Placental pericyte (primary cell): ENCODE data around the gene SNRPD3. TPM values are rescaled to one million over a fixed set of nuclear protein-coding genes. Genes with fewer than 3 reads are reported as not detected.

Experiments used
- total RNA-seq: library from RNA; depleted of rRNA; stranded (reverse); fragments of >200 nt; gene quantifications from 2 replicates; pipeline ENCODE4 v1.2.3, GENCODE V29; 2012

The SNRPD3 gene
- 91.6 and 117 TPM in 2 replicates for total RNA-seq

DNA sequence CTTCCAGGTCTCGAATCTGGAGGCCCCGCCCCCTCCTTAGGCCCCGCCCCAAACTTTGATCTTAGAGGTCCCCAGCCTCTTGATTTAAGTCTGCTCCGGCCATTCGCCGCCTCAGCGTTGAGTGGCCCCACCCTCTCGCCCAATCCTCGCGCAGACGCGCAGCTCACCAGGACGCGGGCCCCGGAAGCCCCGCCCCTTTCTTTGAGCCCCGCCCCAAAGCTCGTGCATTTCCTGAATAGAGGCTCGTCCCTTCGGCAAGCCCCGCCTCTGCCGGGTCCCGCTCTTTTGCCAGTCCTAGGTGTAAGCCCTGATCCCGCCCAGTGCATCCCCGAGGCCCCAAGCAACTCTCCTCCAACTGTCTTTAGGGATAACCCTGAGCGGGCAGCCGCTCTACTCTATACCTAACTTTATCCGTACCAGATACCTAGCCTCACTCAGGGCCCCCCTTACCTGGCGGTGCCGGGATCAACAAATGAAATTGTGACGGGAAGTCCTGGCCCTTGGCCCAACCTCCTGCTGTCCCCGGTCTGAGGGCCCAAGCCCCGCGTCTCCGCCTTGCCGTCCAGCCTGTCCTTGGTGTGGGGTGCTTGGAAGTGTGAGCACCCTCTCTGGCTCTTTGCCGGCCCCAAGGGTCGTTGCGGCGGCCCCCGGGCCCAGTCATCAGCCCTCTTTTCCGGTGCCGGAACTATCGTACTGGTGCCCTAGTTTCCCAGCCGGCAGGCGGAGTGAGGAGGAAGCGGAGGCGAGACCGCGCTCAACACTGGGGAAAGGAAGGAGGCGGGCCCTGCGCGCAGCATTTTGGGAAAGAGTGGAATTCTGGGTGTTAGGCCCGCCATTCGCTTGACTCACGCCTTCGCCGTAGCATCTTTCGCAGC is at the start of gene SNRPD3:
Gene SNRPD3 (plus strand): TSS at position 835 of the 875 bp plus-strand sequence. CDS start 1,676 bp downstream, outside the sequence.

DNA sequence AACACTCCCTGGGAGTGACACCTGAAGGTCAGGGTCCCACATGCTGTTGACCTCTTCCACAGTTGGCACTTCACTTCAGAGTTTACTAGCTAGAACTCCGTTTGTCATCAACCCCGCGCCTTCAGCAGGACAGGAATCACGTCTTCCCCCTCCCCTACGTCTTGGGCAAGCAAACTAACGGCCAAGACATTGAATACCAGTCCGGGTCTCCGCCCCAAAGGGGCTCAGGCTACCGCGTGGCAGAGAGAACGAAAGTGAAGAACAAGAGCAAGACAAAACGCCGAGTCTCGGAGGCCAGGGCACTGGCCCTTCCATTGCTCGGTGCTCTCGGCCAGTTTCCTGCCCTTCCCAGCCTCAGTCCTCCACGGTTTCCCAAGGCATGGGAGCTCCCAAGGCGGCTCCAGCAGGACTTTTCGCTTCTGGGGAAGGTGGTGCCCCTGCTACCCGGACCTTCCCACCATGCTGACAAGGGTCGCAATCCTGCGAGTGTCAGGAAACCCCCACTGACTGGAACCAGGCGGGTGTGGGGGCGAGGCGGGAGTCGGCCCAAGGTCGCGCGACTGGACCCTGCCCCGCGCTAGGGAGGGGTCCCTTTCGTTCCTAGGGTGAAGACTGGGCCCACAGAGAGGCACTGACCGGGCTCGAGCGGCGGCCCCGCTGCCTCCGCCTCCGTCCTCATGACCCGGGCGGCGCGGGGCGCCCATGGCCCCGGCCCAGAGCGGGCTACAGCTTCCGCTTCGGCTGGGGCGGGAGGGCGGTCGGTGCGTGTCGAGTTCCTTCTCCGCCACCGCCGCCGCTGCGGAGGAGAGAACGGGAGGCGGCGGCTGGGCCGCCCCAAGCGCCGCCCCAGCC is 1.3 kb upstream of the SNRPD3 start, which contains the start of gene GUCD1:
Gene GUCD1 (minus strand): TSS at position 826 of the 852 bp plus-strand sequence. CDS start 147 bp downstream, at position 679.

DNA sequence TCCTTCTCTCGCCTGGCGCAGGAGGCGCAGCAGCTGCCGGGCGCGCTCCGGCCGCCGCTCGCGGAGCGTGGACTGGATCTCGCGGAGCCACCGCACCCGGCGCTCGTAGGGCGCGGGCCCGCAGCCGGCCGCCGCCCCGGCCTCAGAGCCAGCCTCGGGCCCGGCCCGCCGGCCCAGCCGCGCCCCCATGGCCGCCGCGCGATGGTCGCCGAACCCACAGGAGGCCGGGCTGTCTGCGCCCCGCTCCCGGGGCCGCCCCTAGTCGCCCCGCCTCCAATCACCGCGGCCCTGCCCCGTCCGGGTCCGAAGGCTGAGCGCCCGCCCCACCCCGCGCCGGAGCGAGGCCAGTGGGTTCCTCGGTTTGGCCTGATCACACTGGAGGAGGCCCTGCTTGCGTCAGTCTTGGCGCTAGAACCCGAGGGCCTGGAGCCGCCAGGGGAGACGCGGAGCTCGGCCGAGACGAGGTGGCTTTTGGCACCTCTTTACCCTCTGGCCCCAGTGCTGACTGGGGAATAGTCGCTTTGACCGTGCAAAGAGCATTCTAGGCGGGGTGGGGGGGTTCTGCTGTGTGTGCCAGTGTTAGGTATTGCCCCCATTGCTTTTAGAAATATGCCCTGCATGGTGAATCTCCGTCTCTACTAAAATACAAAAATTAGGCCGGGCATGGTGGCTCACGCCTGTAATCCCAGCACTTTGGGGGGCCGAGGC is 37.2 kb downstream of the SNRPD3 start, which contains the start of gene LRRC75B:
Gene LRRC75B (minus strand): TSS at position 223 of the 708 bp plus-strand sequence. CDS start 34 bp downstream, at position 189.

DNA sequence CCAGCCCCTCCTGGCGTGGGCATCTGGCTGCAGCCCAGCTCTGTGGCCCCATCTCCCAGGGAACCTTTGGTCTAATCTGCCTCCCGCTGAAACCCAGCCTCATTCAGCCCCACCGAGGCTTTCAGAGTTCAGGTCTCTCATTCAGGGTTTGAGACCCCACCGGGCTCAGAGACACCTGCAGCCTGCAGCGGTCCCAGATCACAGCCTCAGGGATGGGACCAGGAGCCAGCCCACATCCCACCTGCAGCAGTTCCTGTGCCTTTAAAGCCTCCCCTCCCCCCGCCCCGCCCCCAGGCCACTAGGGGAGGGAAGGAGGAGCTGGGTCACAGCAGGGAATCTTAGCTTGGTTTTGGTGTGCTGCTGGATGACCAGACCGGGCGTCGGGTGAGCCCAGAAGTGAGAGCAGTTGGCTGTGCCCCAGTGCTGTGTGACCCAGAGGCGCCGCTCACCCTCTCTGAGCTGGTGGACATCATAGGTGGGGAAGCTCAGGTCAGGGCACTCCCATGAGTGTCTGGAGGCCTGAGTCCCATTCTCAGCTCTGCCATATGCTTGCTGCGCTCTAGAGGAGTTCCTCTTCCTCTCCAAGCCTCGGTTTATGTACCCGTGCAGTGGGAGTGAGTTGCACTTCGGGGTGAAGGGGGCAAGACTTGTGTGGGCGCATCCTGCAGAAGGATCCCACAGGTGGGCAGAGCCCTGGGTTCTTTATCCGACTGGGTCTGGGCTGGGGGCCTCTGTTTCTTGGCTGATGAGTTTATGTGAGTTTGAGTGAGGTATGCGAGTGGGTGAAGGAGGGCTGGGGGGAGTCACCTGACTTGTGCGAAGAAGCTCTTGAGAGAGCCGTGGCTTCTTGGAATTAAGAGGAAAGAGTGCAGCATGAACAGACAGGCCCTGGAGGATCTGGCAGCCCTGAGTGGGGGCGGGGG is 47.3 kb downstream of the SNRPD3 start, which contains the start of gene GGT1:
Gene GGT1 (plus strand): TSS at position 347 of the 923 bp plus-strand sequence. CDS start 7,889 bp downstream, outside the sequence.

Other genes starting within 250 kb of the SNRPD3 start
- 2.6 and 11.2 TPM in 2 replicates for gene ADORA2A, start 128.4 kb upstream of the SNRPD3 start, total RNA-seq
- gene UPB1, start 60.7 kb upstream of the SNRPD3 start, total RNA-seq, result 0.14 and 0.22 TPM in 2 replicates
- 199 and 223 TPM in 2 replicates for gene GUCD1, start 861 bp upstream of the SNRPD3 start, total RNA-seq
- 3.3 and 13.8 TPM in 2 replicates for gene LRRC75B, start 37.1 kb downstream of the SNRPD3 start, total RNA-seq
- gene GGT1, start 47.2 kb downstream of the SNRPD3 start, total RNA-seq, result 1.7 and 12.0 TPM in 2 replicates
- not detected in 2 replicates for gene PIWIL3, start 218.7 kb downstream of the SNRPD3 start, total RNA-seq